ENCODE data around the gene BMP6. TPM values are rescaled to one million over a fixed set of nuclear protein-coding genes. Genes with fewer than 3 reads are reported as not detected.

Gene BMP6
- total RNA-seq, 6 experiments from 2014 or later = 1.8 to 4.4 (median 2.6) TPM

GRCh38 chr6:7900621-7901020, 174.7 kb downstream of the BMP6 start:
- H3K4me3 ChIP-seq = no peak overlapping the region
- H3K9me3 ChIP-seq = no peaks in the 10 kb centered on the region
- H3K36me3 ChIP-seq = peaks cover 0 to 67% (median 35%) of the 10 kb centered on the region in 4 donors
- ATAC-seq = no peak
- WGBS (ENCODE audit: insufficient coverage, low coverage, low lambda C conversion rate, missing lambda C conversion rate) = no CpG with 5 or more reads among the region's 2 CpGs
- H3K27me3 ChIP-seq = no peaks in the 10 kb centered on the region
- TF ChIP-seq POLR2A (IDR thresholded peaks at IDR 0.05) (no peak), CTCF (IDR thresholded peaks at IDR 0.05) (no peak)
- no peak overlapping the region for H3K27ac ChIP-seq
- no peak for DNase-seq
- peaks cover 0 to 47% (median 15%) of the 10 kb centered on the region in 4 donors for H3K4me1 ChIP-seq
- intact Hi-C loops (cut with DNase I) = no loop called here

GRCh38 chr6:7901056-7901455, 175.2 kb downstream of the BMP6 start:
- Histone ChIP-seq H3K27ac (no peak overlapping the region), H3K4me1 (peaks cover 0 to 47% (median 17%) of the 10 kb centered on the region in 4 donors), H3K4me3 (no peak overlapping the region), H3K36me3 (peaks cover 0 to 62% (median 33%) of the 10 kb centered on the region in 4 donors), H3K27me3 (no peaks in the 10 kb centered on the region), H3K9me3 (no peaks in the 10 kb centered on the region)
- ATAC-seq (peak in 2 of 4 donors; percentile 6 to 13), DNase-seq (peak in 1 of 3 donors; percentile 61)
- 62% methylated on average over 9 of the region's 9 CpGs for WGBS (ENCODE audit: insufficient coverage, low coverage, low lambda C conversion rate, missing lambda C conversion rate)
- no peak for TF ChIP-seq CTCF (IDR thresholded peaks at IDR 0.05)
- TF ChIP-seq POLR2A (IDR thresholded peaks at IDR 0.05) = no peak
- intact Hi-C loops (cut with DNase I) = no loop called here

GRCh38 chr6:7901780-7902179, 175.9 kb downstream of the BMP6 start:
- ATAC-seq (no peak), DNase-seq (no peak)
- Histone ChIP-seq H3K36me3 (peaks cover 0 to 55% (median 29%) of the 10 kb centered on the region in 4 donors), H3K27me3 (no peaks in the 10 kb centered on the region), H3K4me1 (peaks cover 0 to 47% (median 17%) of the 10 kb centered on the region in 4 donors), H3K27ac (no peak overlapping the region), H3K9me3 (no peaks in the 10 kb centered on the region), H3K4me3 (no peak overlapping the region)
- 66% methylated on average over 4 of the region's 4 CpGs for WGBS (ENCODE audit: insufficient coverage, low coverage, low lambda C conversion rate, missing lambda C conversion rate)
- intact Hi-C loops (cut with DNase I) = no loop called here
- TF ChIP-seq POLR2A (IDR thresholded peaks at IDR 0.05) (no peak), CTCF (IDR thresholded peaks at IDR 0.05) (no peak)

GRCh38 chr6:7902221-7902620, 176.3 kb downstream of the BMP6 start:
- H3K27me3 ChIP-seq = no peaks in the 10 kb centered on the region
- intact Hi-C loops (cut with DNase I) = no loop called here
- no peak for TF ChIP-seq CTCF (IDR thresholded peaks at IDR 0.05)
- no peak for TF ChIP-seq POLR2A (IDR thresholded peaks at IDR 0.05)
- ATAC-seq = no peak
- H3K9me3 ChIP-seq = no peaks in the 10 kb centered on the region
- no CpG with 5 or more reads among the region's 8 CpGs for WGBS (ENCODE audit: insufficient coverage, low coverage, low lambda C conversion rate, missing lambda C conversion rate)
- H3K27ac ChIP-seq = no peak overlapping the region
- no peak overlapping the region for H3K4me3 ChIP-seq
- H3K4me1 ChIP-seq = peaks cover 0 to 51% (median 17%) of the 10 kb centered on the region in 4 donors
- H3K36me3 ChIP-seq = peaks cover 0 to 51% (median 27%) of the 10 kb centered on the region in 4 donors
- no peak for DNase-seq

- H3K27me3 ChIP-seq = no peaks in the 10 kb centered on the region
- DNase-seq (no peak), ATAC-seq (no peak)
- H3K4me1 ChIP-seq = peaks cover 0 to 56% (median 18%) of the 10 kb centered on the region in 4 donors
- H3K27ac ChIP-seq = no peak overlapping the region
- TF ChIP-seq POLR2A (IDR thresholded peaks at IDR 0.05) (no peak), CTCF (IDR thresholded peaks at IDR 0.05) (no peak)
- no peaks in the 10 kb centered on the region for H3K9me3 ChIP-seq
- no peak overlapping the region for H3K4me3 ChIP-seq
- peaks cover 0 to 44% (median 24%) of the 10 kb centered on the region in 4 donors for H3K36me3 ChIP-seq
- intact Hi-C loops (cut with DNase I) = no loop called here
- WGBS (ENCODE audit: insufficient coverage, low coverage, low lambda C conversion rate, missing lambda C conversion rate) = no CpG with 5 or more reads among the region's 1 CpG
Measured at GRCh38 chr6:7902867-7903266, 177.0 kb downstream of the BMP6 start.
